Colonic mucosa (tissue), 4 donors: Measurements from ENCODE around the gene FXYD1. TPM values are rescaled to one million over a fixed set of nuclear protein-coding genes. Genes with fewer than 3 reads are reported as not detected.

Source experiments
- DNase-seq: peaks from one replicate; pipeline ENCODE4 v3.0.0-alpha.2; 2020
- H3K27ac ChIP-seq: fragments of 200-600 bp; one replicate; pipeline ENCODE4 v1.8.0; 2021
- H3K27me3 ChIP-seq: fragments of 200-600 bp; one replicate; pipeline ENCODE4 v1.8.0; 2021
- H3K36me3 ChIP-seq: fragments of 200-600 bp; one replicate; pipeline ENCODE4 v1.8.0; 2021
- H3K4me1 ChIP-seq: fragments of 200-600 bp; one replicate; pipeline ENCODE4 v1.8.0; 2021; ENCODE audit warnings: mild to moderate bottlenecking
- H3K4me3 ChIP-seq: fragments of 200-600 bp; one replicate; pipeline ENCODE4 v1.8.0; 2021
- H3K9ac ChIP-seq, 2 donors: one replicate each; pipeline ENCODE4 v1.7.0; 2013; ENCODE audit warnings: control low read depth in 2 of 2, low read depth in 2 of 2, low read length in 2 of 2
- H3K9me3 ChIP-seq: fragments of 200-600 bp; one replicate; pipeline ENCODE4 v1.8.0; 2021
- CTCF ChIP-seq: fragments of 200-600 bp; IDR thresholded peaks from one replicate; pipeline ENCODE4 v1.8.0; 2022; ENCODE audit warnings: antibody characterized with exemption, mild to moderate bottlenecking
- intact Hi-C: fragments of 100-400 bp; cut with DNase I; formaldehyde crosslinking; loops from one replicate; pipeline ENCODE4 v1.14.1; 2022
- total RNA-seq, 2 donors: library from RNA; stranded (reverse); fragmentation: NEBNext Ultra II Directional in 1 of 2; extraction: Animal tissue kit (Norgen Biotek cat#: 25700) in 1 of 2; gene quantifications; one replicate each; pipeline ENCODE4 v1.2.1, GENCODE V29; 2021
- donor health status: healthy.
- donor health status: DM: no; HTN: no; CAD: no.
- donor health status: DM: no; HTN: no; CAD: no.

The FXYD1 gene
- total RNA-seq, 2 donors from 2014 or later, result 8.8 to 15.1 TPM

GRCh38 chr19:35177377-35178274, 39.0 kb downstream of the FXYD1 start:
- DNase-seq, result no peak
- no peaks in the 10 kb centered on the region for H3K4me1 ChIP-seq
- intact Hi-C loops, result no loop called here
- TF ChIP-seq CTCF, result no peak
- no peak overlapping the region for H3K27ac ChIP-seq
- no peaks in the 10 kb centered on the region for H3K36me3 ChIP-seq
- no peaks in the 10 kb centered on the region for H3K9me3 ChIP-seq
- H3K9ac ChIP-seq, result no peak overlapping the region
- H3K4me3 ChIP-seq, result no peak overlapping the region
- no peaks in the 10 kb centered on the region for H3K27me3 ChIP-seq

- Histone ChIP-seq H3K4me3 (no peak overlapping the region), H3K9ac (no peak overlapping the region), H3K4me1 (no peaks in the 10 kb centered on the region), H3K27ac (no peak overlapping the region), H3K36me3 (no peaks in the 10 kb centered on the region), H3K27me3 (no peaks in the 10 kb centered on the region), H3K9me3 (no peaks in the 10 kb centered on the region)
- no peak for DNase-seq
- no peak for TF ChIP-seq CTCF
- intact Hi-C loops, result no loop called here
Observed at GRCh38 chr19:35178701-35179100, 40.1 kb downstream of the FXYD1 start.

GRCh38 chr19:35179830-35180229, 41.2 kb downstream of the FXYD1 start:
- Histone ChIP-seq H3K9ac (no peak overlapping the region), H3K9me3 (no peaks in the 10 kb centered on the region), H3K36me3 (no peaks in the 10 kb centered on the region), H3K27ac (no peak overlapping the region), H3K27me3 (no peaks in the 10 kb centered on the region), H3K4me1 (no peaks in the 10 kb centered on the region), H3K4me3 (no peak overlapping the region)
- no peak for DNase-seq
- TF ChIP-seq CTCF, result no peak
- intact Hi-C loops, result no loop called here

GRCh38 chr19:35181387-35181786, 42.8 kb downstream of the FXYD1 start:
- Histone ChIP-seq H3K4me3 (no peak overlapping the region), H3K9ac (no peak overlapping the region), H3K36me3 (no peaks in the 10 kb centered on the region), H3K27ac (no peak overlapping the region), H3K9me3 (no peaks in the 10 kb centered on the region), H3K27me3 (no peaks in the 10 kb centered on the region), H3K4me1 (no peaks in the 10 kb centered on the region)
- no peak for DNase-seq
- intact Hi-C loops, result no loop called here
- no peak for TF ChIP-seq CTCF

GRCh38 chr19:35184267-35184666, 45.6 kb downstream of the FXYD1 start:
- Histone ChIP-seq H3K4me1 (no peaks in the 10 kb centered on the region), H3K36me3 (no peaks in the 10 kb centered on the region), H3K9me3 (no peaks in the 10 kb centered on the region), H3K27me3 (no peaks in the 10 kb centered on the region), H3K9ac (no peak overlapping the region), H3K4me3 (no peak overlapping the region), H3K27ac (no peak overlapping the region)
- no peak for DNase-seq
- TF ChIP-seq CTCF, result no peak
- intact Hi-C loops, result no loop called here
